ENCODE results near the gene OR2L5. TPM values are rescaled to one million over a fixed set of nuclear protein-coding genes. Genes with fewer than 3 reads are reported as not detected.

Gene OR2L5
- 1.8 TPM for total RNA-seq

GRCh38 chr1:248013229-248013710 is at the start of gene OR2L5:
Gene OR2L5, plus strand, starts transcription at chr1:248013660. Its CDS starts 8,288 bp downstream, at chr1:248021948.

GRCh38 chr1:247964933-247965332 is 48.5 kb upstream of the OR2L5 start, which contains the start of gene OR2AK2:
Gene OR2AK2, plus strand, starts transcription at chr1:247965233. Its CDS starts 144 bp downstream, at chr1:247965377.

GRCh38 chr1:248029770-248030169 is 16.3 kb downstream of the OR2L5 start, which contains the start of gene OR2L2:
Gene OR2L2, plus strand, starts transcription at chr1:248030070. Its CDS starts 8,198 bp downstream, at chr1:248038268.

GRCh38 chr1:248046536-248046935 is 33.1 kb downstream of the OR2L5 start, which contains the start of gene OR2L3:
Gene OR2L3, plus strand, starts transcription at chr1:248046836. Its CDS starts 13,846 bp downstream, at chr1:248060682.

Small RNA genes within 50 kb of the gene (small RNA-seq; reads per million reads assigned to genes)
- gene RF00019, result not detected

Other genes starting within 250 kb of the OR2L5 start
- gene OR14A16, start 189.5 kb upstream of the OR2L5 start, total RNA-seq, result not detected
- gene OR11L1, start 171.8 kb upstream of the OR2L5 start, total RNA-seq, result not detected
- 8.3 TPM for gene TRIM58, start 156.5 kb upstream of the OR2L5 start, total RNA-seq
- gene OR2W3, start 118.1 kb upstream of the OR2L5 start, total RNA-seq, result 6.0 TPM
- not detected for gene OR2T8, start 93.4 kb upstream of the OR2L5 start, total RNA-seq
- not detected for gene OR2AJ1, start 88.8 kb upstream of the OR2L5 start, total RNA-seq
- gene OR2L8, start 64.8 kb upstream of the OR2L5 start, total RNA-seq, result 2.5 TPM
- 2.1 TPM for gene OR2AK2, start 48.4 kb upstream of the OR2L5 start, total RNA-seq
- gene OR2L2, start 16.4 kb downstream of the OR2L5 start, total RNA-seq, result 0.92 TPM
- 0.92 TPM for gene OR2L3, start 33.2 kb downstream of the OR2L5 start, total RNA-seq
- 5.5 TPM for gene OR2L13, start 81.5 kb downstream of the OR2L5 start, total RNA-seq
- gene OR2M5, start 131.5 kb downstream of the OR2L5 start, total RNA-seq, result not detected
- not detected for gene OR2M2, start 161.2 kb downstream of the OR2L5 start, total RNA-seq
- gene OR2M3, start 183.6 kb downstream of the OR2L5 start, total RNA-seq, result 0.46 TPM
- gene OR2M4, start 217.8 kb downstream of the OR2L5 start, total RNA-seq, result 0.46 TPM